NB4 (cell line): Measurements from ENCODE around the gene NKIRAS1.

ENCODE experiments used
- DNase-seq: peaks from one replicate; pipeline ENCODE4 v3.0.0; 2010; ENCODE audit warnings: low read depth
- H3K4me3 ChIP-seq: one replicate; pipeline ENCODE4 v1.5.1; 2011; ENCODE audit warnings: mild to moderate bottlenecking, low read depth, low read length, moderate library complexity
- MYC ChIP-seq: IDR thresholded peaks from 2 replicates; pipeline ENCODE4 v1.6.1; 2011; ENCODE audit warnings: low read depth, low read length
- POLR2A ChIP-seq: IDR thresholded peaks from 2 replicates; pipeline ENCODE4 v1.6.1; 2011; ENCODE audit warnings: mild to moderate bottlenecking; ENCODE audit not compliant: insufficient read length; ENCODE audit errors: extremely low read depth
- TF ChIP-seq, protein P1 (sequence below): IDR thresholded peaks from 2 replicates; pipeline ENCODE4 v1.6.1; 2011; ENCODE audit warnings: low read depth, low read length
- TF ChIP-seq, protein P2 (sequence below): IDR thresholded peaks from one replicate; pipeline ENCODE4 v1.5.1; 2012; ENCODE audit warnings: low read depth, low read length

The NKIRAS1 gene

DNA sequence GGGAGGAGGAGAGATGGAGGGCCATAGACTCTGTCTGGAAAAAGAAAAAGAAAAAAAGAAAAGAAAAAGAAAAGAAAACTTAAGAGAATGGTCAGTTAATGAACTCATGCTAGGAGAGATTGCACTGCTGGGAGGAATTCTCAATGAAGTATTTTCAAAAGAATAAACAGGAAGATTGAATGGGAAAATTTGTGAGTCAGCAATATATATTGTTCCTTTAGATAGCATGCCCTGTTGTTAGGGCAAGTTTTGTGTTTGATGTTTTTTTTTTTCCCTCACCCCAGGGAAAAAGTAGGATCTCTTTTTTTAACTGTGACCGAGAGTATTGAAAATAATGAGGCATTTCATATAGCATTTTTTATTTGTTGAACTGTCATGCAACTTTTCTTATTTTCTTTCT, 20.5 kb upstream of the NKIRAS1 start:
- no peak for DNase-seq

DNA sequence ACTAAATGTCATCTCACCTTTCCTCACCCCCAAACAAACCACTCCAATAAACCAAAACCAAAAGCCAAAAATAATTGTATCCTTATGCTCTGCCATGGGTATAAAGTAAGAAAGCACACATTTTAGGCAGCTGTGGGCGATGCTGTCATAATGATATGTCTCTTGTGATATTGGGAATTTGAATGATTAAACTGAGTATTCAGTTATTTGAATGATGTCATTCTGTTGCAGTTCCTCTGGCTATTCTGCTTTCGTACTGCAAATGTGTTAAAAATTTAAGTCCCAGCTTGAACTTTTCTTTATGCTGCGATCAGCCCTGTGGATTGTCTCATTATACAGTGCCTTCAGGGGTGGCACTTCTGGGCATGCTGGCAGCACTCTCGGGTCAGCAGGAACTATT, 17.5 kb upstream of the NKIRAS1 start:
- H3K4me3 ChIP-seq, result no peak overlapping the region
- TF ChIP-seq, protein P1, sequence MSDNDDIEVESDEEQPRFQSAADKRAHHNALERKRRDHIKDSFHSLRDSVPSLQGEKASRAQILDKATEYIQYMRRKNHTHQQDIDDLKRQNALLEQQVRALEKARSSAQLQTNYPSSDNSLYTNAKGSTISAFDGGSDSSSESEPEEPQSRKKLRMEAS, result no peak
- TF ChIP-seq, protein P2, sequence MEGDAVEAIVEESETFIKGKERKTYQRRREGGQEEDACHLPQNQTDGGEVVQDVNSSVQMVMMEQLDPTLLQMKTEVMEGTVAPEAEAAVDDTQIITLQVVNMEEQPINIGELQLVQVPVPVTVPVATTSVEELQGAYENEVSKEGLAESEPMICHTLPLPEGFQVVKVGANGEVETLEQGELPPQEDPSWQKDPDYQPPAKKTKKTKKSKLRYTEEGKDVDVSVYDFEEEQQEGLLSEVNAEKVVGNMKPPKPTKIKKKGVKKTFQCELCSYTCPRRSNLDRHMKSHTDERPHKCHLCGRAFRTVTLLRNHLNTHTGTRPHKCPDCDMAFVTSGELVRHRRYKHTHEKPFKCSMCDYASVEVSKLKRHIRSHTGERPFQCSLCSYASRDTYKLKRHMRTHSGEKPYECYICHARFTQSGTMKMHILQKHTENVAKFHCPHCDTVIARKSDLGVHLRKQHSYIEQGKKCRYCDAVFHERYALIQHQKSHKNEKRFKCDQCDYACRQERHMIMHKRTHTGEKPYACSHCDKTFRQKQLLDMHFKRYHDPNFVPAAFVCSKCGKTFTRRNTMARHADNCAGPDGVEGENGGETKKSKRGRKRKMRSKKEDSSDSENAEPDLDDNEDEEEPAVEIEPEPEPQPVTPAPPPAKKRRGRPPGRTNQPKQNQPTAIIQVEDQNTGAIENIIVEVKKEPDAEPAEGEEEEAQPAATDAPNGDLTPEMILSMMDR, result no peak
- TF ChIP-seq POLR2A (no peak), MYC (no peak)
- DNase-seq, result no peak

More for the DNA sequence above, 20.5 kb upstream of the NKIRAS1 start:
- H3K4me3 ChIP-seq, result no peak overlapping the region
- no peak for TF ChIP-seq POLR2A
- TF ChIP-seq, protein P1, result no peak
- no peak for TF ChIP-seq MYC
- TF ChIP-seq, protein P2, result no peak

DNA sequence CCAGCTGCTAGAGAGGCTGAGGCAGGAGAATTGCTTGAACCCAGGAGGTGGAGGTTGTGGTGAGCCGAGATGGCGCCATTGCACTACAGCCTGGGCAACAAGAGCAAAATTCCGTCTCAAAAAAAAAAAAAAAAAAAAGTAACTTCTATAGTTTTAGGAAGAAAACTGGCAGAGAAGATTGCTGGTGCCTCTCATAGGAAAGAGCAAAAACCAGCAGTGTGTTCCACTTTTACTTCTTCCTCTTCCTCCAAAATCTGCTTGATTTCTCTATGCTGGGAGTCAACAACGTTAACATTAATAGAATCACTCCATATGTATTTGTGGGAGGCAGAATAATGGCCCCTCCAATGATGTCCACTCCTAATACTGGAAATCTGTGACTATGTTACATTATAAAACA, 15.8 kb upstream of the NKIRAS1 start:
- TF ChIP-seq POLR2A, result no peak
- TF ChIP-seq, protein P2, result no peak
- TF ChIP-seq, protein P1, result no peak
- no peak for TF ChIP-seq MYC
- H3K4me3 ChIP-seq, result no peak overlapping the region
- no peak for DNase-seq

DNA sequence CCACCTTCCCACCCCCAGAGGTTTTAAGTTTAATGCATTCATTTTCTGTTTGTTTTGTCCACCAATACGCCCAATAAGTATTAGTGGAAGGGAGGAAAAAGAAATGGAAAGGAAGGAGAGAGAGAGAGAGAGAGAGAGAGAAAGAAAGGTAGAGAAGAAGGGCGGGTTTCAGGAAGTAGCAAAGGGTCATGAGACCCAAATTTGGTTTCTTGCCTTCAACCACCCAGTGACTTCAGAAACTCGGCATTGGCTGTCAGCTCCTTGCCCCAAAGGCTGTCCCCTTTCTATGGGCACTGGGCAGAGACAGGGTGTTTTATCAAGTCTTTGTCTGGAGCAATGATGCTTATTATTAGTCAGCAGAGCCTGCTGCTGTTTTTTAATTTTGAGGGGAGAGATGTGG, 14.8 kb upstream of the NKIRAS1 start:
- TF ChIP-seq POLR2A, result no peak
- TF ChIP-seq, protein P1, result no peak
- TF ChIP-seq, protein P2, result no peak
- no peak for TF ChIP-seq MYC
- no peak for DNase-seq
- no peak overlapping the region for H3K4me3 ChIP-seq

DNA sequence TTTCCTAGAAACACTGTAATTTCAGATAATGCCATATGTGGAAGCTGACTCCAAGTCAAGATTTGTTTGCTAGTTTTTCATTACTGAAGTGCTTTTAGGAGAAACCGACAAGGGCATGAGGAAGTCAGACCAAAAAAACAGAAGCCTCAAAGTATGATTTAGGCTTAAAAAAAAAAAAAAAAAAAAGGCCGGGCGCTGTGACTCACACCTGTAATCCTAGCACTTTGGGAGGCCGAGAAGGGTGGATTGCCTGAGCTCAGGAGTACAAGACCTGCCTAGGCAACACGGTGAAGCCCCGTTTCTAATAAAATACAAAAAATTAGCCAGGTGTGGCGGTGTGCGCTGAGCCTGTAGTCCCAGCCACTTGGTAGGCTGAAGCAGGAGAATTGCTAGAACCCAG, 11.7 kb upstream of the NKIRAS1 start:
- no peak overlapping the region for H3K4me3 ChIP-seq
- DNase-seq, result no peak
- TF ChIP-seq POLR2A (no peak), MYC (no peak)
- TF ChIP-seq, protein P1, result no peak
- TF ChIP-seq, protein P2, result no peak

DNA sequence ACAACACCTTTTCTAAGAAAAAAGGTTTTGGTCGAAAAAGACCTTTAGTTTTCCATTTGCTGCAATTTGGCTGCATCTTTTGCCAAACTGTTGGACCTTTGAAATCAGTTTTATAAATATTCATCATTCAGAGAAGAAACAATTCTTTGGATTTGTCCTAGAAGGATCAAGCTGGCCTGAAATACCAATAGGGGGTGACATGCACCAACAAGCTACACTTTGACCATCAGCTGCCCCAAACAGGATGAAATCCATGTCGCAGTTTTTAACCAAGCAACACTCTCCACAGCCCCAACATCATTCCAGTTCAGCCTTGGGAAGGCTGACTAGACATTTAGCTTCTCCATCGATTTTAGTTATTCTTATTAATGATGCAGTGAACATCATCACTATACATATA, 9.9 kb upstream of the NKIRAS1 start:
- TF ChIP-seq POLR2A (no peak), MYC (no peak)
- TF ChIP-seq, protein P2, result no peak
- TF ChIP-seq, protein P1, result no peak
- no peak overlapping the region for H3K4me3 ChIP-seq
- no peak for DNase-seq
